ENCODE measurements around the gene CCIN. TPM values are rescaled to one million over a fixed set of nuclear protein-coding genes. Genes with fewer than 3 reads are reported as not detected.

CCIN gene
- total RNA-seq, 4 donors from 2014 or later = not detected

DNA sequence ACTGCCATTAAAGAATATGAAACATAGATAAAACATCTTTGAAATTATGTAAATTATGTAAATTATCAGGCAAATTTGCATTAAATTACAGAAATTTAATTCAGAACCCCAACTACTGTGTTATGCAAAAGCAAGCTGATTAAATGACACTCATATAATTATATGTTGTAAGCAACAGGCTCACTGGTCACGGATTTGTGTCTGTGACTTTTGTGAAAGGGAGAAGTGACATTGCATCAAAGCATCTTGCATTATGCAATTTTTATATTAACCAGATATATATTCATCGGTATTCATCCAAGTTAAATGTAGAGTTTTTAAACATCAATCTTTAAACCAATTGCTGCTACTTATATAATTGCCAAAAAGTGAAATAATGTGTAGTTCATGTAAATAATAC is 45.7 kb upstream of the CCIN start:
- intact Hi-C loops (cut with DNase I; ENCODE audit: low total_unique reads) = no loop called here
- H3K27ac ChIP-seq = no peak overlapping the region
- DNase-seq = no peak
- H3K4me3 ChIP-seq = no peak overlapping the region
- no peaks in the 10 kb centered on the region for H3K27me3 ChIP-seq
- no peaks in the 10 kb centered on the region for H3K9me3 ChIP-seq
- TF ChIP-seq POLR2A (IDR thresholded peaks at IDR 0.05) = no peak
- no peak for TF ChIP-seq POLR2AphosphoS5 (IDR thresholded peaks at IDR 0.05)
- TF ChIP-seq EP300 (IDR thresholded peaks at IDR 0.05; ENCODE audit: low read depth) = no peak
- TF ChIP-seq, protein P1, sequence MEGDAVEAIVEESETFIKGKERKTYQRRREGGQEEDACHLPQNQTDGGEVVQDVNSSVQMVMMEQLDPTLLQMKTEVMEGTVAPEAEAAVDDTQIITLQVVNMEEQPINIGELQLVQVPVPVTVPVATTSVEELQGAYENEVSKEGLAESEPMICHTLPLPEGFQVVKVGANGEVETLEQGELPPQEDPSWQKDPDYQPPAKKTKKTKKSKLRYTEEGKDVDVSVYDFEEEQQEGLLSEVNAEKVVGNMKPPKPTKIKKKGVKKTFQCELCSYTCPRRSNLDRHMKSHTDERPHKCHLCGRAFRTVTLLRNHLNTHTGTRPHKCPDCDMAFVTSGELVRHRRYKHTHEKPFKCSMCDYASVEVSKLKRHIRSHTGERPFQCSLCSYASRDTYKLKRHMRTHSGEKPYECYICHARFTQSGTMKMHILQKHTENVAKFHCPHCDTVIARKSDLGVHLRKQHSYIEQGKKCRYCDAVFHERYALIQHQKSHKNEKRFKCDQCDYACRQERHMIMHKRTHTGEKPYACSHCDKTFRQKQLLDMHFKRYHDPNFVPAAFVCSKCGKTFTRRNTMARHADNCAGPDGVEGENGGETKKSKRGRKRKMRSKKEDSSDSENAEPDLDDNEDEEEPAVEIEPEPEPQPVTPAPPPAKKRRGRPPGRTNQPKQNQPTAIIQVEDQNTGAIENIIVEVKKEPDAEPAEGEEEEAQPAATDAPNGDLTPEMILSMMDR (IDR thresholded peaks at IDR 0.05) = no peak
- H3K4me1 ChIP-seq = peaks cover 0 to 39% (median 32%) of the 10 kb centered on the region in 4 donors
- in situ Hi-C loops (cut with MboI; ENCODE audit: low pct_ligation_motif_present in 1 of 4, low pct_unique_long_range_greater_than_20kb in 1 of 4, low sequenced_read_pairs in 3 of 4) = no loop called here
- 97 to 100% methylated on average over 2 of the region's 2 CpGs for WGBS, 2 donors (ENCODE audit: low coverage in 1 of 2)
- no peaks in the 10 kb centered on the region for H3K36me3 ChIP-seq

- in situ Hi-C loops (cut with MboI; ENCODE audit: low pct_ligation_motif_present in 1 of 4, low pct_unique_long_range_greater_than_20kb in 1 of 4, low sequenced_read_pairs in 3 of 4) (no loop called here), intact Hi-C loops (cut with DNase I; ENCODE audit: low total_unique reads) (no loop called here)
- H3K36me3 ChIP-seq = no peaks in the 10 kb centered on the region
- no peaks in the 10 kb centered on the region for H3K9me3 ChIP-seq
- no peak for DNase-seq
- no peaks in the 10 kb centered on the region for H3K27me3 ChIP-seq
- no peak overlapping the region for H3K4me3 ChIP-seq
- no peak for TF ChIP-seq POLR2A (IDR thresholded peaks at IDR 0.05)
- TF ChIP-seq POLR2AphosphoS5 (IDR thresholded peaks at IDR 0.05) = no peak
- TF ChIP-seq EP300 (IDR thresholded peaks at IDR 0.05; ENCODE audit: low read depth) = no peak
- 67 to 74% methylated on average over 3 to 10 of the region's 10 CpGs for WGBS, 2 donors (ENCODE audit: low coverage in 1 of 2)
- peak overlapping the region in 3 of 4 donors; percentile 75 to 86 (median 81) for H3K27ac ChIP-seq
- peaks cover 0 to 39% (median 32%) of the 10 kb centered on the region in 4 donors for H3K4me1 ChIP-seq
These were observed 43.9 kb upstream of the CCIN start for GRCh38 chr9:36125062-36125855.

DNA sequence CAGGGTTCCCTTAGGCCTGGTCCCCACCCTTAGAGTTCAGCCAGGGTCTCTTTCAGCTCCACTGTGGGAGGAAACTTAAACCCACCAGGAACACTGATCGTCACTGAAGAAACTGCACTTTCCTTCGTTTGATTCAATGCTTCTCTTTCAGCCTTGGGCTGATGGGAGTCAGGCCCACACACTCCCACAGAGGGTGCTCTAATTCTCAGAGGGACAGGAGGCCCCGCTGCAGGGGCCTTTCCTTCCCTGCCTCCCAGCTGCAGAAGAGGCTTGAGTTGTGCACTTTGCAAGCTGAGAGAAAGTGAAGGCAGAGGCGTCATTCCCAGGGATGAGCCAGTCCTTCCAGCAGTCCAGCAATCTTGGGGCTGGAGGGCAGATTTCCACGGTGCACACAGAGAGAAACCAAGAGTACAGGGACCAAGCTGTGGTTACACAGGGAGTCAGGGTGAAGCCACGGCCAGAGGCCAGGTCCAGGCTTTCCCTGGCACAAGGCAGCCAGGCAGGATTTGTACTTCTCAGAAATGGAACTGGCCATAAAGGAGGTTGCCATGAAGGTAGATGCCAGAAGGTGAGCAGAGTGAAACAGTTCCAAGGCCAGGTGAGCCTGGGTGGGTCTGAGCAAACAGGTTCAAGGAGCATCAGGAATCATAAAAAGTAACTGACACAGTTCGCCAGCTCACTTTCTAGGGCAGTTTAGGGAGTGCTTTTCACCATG is 43.0 kb upstream of the CCIN start:
- no peak overlapping the region for H3K4me3 ChIP-seq
- H3K27me3 ChIP-seq = no peaks in the 10 kb centered on the region
- TF ChIP-seq EP300 (IDR thresholded peaks at IDR 0.05; ENCODE audit: low read depth) (peak; percentile 44), POLR2AphosphoS5 (IDR thresholded peaks at IDR 0.05) (peak in 2 of 3 donors; percentile 23 to 30), POLR2A (IDR thresholded peaks at IDR 0.05) (no peak)
- TF ChIP-seq, protein P1 (IDR thresholded peaks at IDR 0.05) = no peak
- WGBS, 2 donors (ENCODE audit: low coverage in 1 of 2) = 46% methylated on average over 6 of the region's 7 CpGs; no CpG with 5 or more reads in 1 of the 2 donors
- no peaks in the 10 kb centered on the region for H3K9me3 ChIP-seq
- peak; percentile 67 for DNase-seq
- H3K36me3 ChIP-seq = no peaks in the 10 kb centered on the region
- intact Hi-C loops (cut with DNase I; ENCODE audit: low total_unique reads) (no loop called here), in situ Hi-C loops (cut with MboI; ENCODE audit: low pct_ligation_motif_present in 1 of 4, low pct_unique_long_range_greater_than_20kb in 1 of 4, low sequenced_read_pairs in 3 of 4) (no loop called here)
- H3K27ac ChIP-seq = peak overlapping the region; percentile 64 to 86 (median 78)
- peaks cover 0 to 39% (median 32%) of the 10 kb centered on the region in 4 donors for H3K4me1 ChIP-seq

DNA sequence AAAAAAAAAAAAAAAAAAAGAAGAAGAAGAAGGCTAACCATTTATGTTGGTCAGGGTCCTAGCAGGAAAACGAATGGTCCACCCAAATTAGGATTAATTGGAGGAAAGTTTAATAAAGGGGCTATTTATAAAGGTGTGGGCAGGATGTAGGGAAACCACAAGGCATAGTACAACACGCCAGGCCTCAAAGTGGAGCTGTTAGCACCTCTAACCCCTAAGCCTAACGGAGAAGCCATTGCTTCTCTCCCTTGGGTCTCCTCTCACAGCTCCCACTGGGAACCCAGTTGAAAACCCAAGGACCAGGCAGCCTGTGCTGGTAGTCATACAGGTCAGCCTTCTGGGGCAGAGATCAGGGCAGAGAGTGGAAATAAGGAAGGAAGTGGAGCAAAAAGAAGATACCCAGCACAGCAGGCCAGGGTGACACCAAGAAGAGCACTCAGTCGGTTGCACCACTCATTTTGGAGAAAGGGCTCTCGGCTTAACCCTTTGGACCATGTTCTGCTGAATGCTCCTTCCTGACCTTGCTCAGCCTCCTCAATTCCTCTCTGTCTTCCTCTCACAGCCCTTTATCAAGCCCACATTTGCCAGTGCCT is 41.4 kb upstream of the CCIN start:
- H3K9me3 ChIP-seq = no peaks in the 10 kb centered on the region
- no peaks in the 10 kb centered on the region for H3K27me3 ChIP-seq
- TF ChIP-seq EP300 (IDR thresholded peaks at IDR 0.05; ENCODE audit: low read depth) (no peak), POLR2AphosphoS5 (IDR thresholded peaks at IDR 0.05) (no peak), POLR2A (IDR thresholded peaks at IDR 0.05) (no peak)
- TF ChIP-seq, protein P1 (IDR thresholded peaks at IDR 0.05) = no peak
- in situ Hi-C loops (cut with MboI; ENCODE audit: low pct_ligation_motif_present in 1 of 4, low pct_unique_long_range_greater_than_20kb in 1 of 4, low sequenced_read_pairs in 3 of 4) (no loop called here), intact Hi-C loops (cut with DNase I; ENCODE audit: low total_unique reads) (no loop called here)
- no peaks in the 10 kb centered on the region for H3K36me3 ChIP-seq
- peaks cover 0 to 39% (median 32%) of the 10 kb centered on the region in 4 donors for H3K4me1 ChIP-seq
- no peak overlapping the region for H3K4me3 ChIP-seq
- peak overlapping the region; percentile 64 to 86 (median 78) for H3K27ac ChIP-seq
- 68% methylated on average over 5 of the region's 5 CpGs; no CpG with 5 or more reads in 1 of the 2 donors for WGBS, 2 donors (ENCODE audit: low coverage in 1 of 2)
- no peak for DNase-seq

Data from transverse colon (tissue), 4 donors.